ENCODE data around the gene LIMK1.

DNA sequence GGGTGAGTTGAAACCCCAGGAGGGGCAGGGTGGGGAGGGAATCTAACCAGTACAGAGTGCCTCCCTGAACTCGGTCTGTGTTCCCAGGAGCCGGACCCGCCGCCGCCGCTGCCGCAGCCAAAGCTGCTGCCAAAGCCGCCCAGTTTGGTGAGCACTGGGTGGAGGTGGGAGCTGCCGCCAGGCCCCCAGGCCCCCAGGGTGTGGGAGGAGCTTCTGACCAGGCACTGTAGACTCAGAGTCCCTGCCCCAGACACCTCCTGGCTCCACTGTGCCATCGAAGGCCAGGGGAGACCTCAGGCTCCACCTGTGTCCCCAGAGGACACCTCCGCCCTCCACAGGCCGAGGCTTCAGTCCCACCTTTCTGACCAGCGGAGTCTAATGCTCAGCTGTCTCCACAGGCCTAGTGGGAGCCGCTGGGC lies 20.4 kb upstream of the LIMK1 start:
- TF ChIP-seq, protein P1, sequence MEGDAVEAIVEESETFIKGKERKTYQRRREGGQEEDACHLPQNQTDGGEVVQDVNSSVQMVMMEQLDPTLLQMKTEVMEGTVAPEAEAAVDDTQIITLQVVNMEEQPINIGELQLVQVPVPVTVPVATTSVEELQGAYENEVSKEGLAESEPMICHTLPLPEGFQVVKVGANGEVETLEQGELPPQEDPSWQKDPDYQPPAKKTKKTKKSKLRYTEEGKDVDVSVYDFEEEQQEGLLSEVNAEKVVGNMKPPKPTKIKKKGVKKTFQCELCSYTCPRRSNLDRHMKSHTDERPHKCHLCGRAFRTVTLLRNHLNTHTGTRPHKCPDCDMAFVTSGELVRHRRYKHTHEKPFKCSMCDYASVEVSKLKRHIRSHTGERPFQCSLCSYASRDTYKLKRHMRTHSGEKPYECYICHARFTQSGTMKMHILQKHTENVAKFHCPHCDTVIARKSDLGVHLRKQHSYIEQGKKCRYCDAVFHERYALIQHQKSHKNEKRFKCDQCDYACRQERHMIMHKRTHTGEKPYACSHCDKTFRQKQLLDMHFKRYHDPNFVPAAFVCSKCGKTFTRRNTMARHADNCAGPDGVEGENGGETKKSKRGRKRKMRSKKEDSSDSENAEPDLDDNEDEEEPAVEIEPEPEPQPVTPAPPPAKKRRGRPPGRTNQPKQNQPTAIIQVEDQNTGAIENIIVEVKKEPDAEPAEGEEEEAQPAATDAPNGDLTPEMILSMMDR (IDR thresholded peaks at IDR 0.05), result no peak
- TF ChIP-seq POLR2AphosphoS5 (IDR thresholded peaks at IDR 0.05) (no peak), POLR2A (IDR thresholded peaks at IDR 0.05) (no peak)

All from breast epithelium (tissue), 3 donors.